NCI-H2081 (cell line): ENCODE measurements around the gene CDKN2C.
"Not testable (repeated sequence)": the region's sequence is repeated elsewhere in the genome, so short reads cannot be mapped to it uniquely, and the experiment has no call there.

ENCODE experiments used
- DNase-seq, 2 experiments: peaks; one replicate each; lab custom pipeline; 2025; lab: John Stamatoyannopoulos, UW

CDKN2C gene

GRCh38 chr1:50979937-50980336 lies 9.9 kb downstream of the CDKN2C start:
- DNase-seq, result peak in 1 of 2 experiments; percentile 47

- no peak for DNase-seq
Measured at GRCh38 chr1:50980505-50980904, 10.5 kb downstream of the CDKN2C start.

- DNase-seq, result peak; percentile 63 to 91
Measured at GRCh38 chr1:50981741-50982140, 11.7 kb downstream of the CDKN2C start.

- peak in 1 of 2 experiments; percentile 58 for DNase-seq
Measured at GRCh38 chr1:50982611-50983010, 12.6 kb downstream of the CDKN2C start.

GRCh38 chr1:50983219-50983802 lies 13.3 kb downstream of the CDKN2C start:
- DNase-seq, result peak; percentile 40 to 91

GRCh38 chr1:50985094-50985493 lies 15.0 kb downstream of the CDKN2C start:
- DNase-seq, result peak in 1 of 2 experiments; percentile 32

- peak in 1 of 2 experiments; percentile 25 for DNase-seq
Measured at GRCh38 chr1:50986653-50987052, 16.6 kb downstream of the CDKN2C start.

GRCh38 chr1:50989694-50990093 lies 19.6 kb downstream of the CDKN2C start:
- no peak for DNase-seq

- DNase-seq, result no peak
Measured at GRCh38 chr1:50992532-50993318, 22.7 kb downstream of the CDKN2C start.

GRCh38 chr1:50993645-50994044 lies 23.6 kb downstream of the CDKN2C start:
- DNase-seq, result no peak

GRCh38 chr1:50994997-50995396 lies 25.0 kb downstream of the CDKN2C start:
- no peak for DNase-seq

- DNase-seq, result peak in 1 of 2 experiments; percentile 34
Measured at GRCh38 chr1:50995651-50996050, 25.6 kb downstream of the CDKN2C start.

- DNase-seq, result no peak
Measured at GRCh38 chr1:50996083-50996482, 26.0 kb downstream of the CDKN2C start.

GRCh38 chr1:50999375-50999774 lies 29.3 kb downstream of the CDKN2C start:
- DNase-seq, result not testable (repeated sequence)

GRCh38 chr1:51000160-51000559 lies 30.1 kb downstream of the CDKN2C start:
- DNase-seq, result no peak

GRCh38 chr1:51000651-51001050 lies 30.6 kb downstream of the CDKN2C start:
- no peak for DNase-seq

- peak in 1 of 2 experiments; percentile 18 for DNase-seq
Measured at GRCh38 chr1:51002516-51002915, 32.5 kb downstream of the CDKN2C start.

- DNase-seq, result not testable (repeated sequence)
Measured at GRCh38 chr1:51005549-51005948, 35.5 kb downstream of the CDKN2C start.

GRCh38 chr1:51009381-51009780 lies 39.3 kb downstream of the CDKN2C start:
- no peak for DNase-seq

GRCh38 chr1:51014878-51015277 lies 44.8 kb downstream of the CDKN2C start:
- DNase-seq, result no peak

GRCh38 chr1:51019811-51020210 lies 49.8 kb downstream of the CDKN2C start:
- DNase-seq, result no peak
